Measurements from ENCODE around the gene SH3TC2.

SH3TC2 gene

GRCh38 chr5:149002761-149003689, 59.8 kb downstream of the SH3TC2 start:
- DNase-seq (ENCODE audit: low read depth in 2 of 2, low spot score in 1 of 2), result no peak

- no peak for DNase-seq (ENCODE audit: low read depth in 2 of 2, low spot score in 1 of 2)
Observed at GRCh38 chr5:149002053-149002452, 60.8 kb downstream of the SH3TC2 start.

- DNase-seq (ENCODE audit: low read depth in 2 of 2, low spot score in 1 of 2), result no peak
Observed at GRCh38 chr5:149001162-149001561, 61.7 kb downstream of the SH3TC2 start.

GRCh38 chr5:148999741-149000140, 63.1 kb downstream of the SH3TC2 start:
- DNase-seq (ENCODE audit: low read depth in 2 of 2, low spot score in 1 of 2), result no peak

GRCh38 chr5:148998174-148998797, 64.6 kb downstream of the SH3TC2 start:
- DNase-seq (ENCODE audit: low read depth in 2 of 2, low spot score in 1 of 2), result no peak

GRCh38 chr5:148996270-148996669, 66.6 kb downstream of the SH3TC2 start:
- no peak for DNase-seq (ENCODE audit: low read depth in 2 of 2, low spot score in 1 of 2)

GRCh38 chr5:148995791-148996190, 67.1 kb downstream of the SH3TC2 start:
- DNase-seq (ENCODE audit: low read depth in 2 of 2, low spot score in 1 of 2), result no peak

GRCh38 chr5:148993283-148993936, 69.5 kb downstream of the SH3TC2 start:
- no peak for DNase-seq (ENCODE audit: low read depth in 2 of 2, low spot score in 1 of 2)

- no peak for DNase-seq (ENCODE audit: low read depth in 2 of 2, low spot score in 1 of 2)
Observed at GRCh38 chr5:148992265-148992664, 70.6 kb downstream of the SH3TC2 start.

GRCh38 chr5:148991566-148991965, 71.3 kb downstream of the SH3TC2 start:
- no peak for DNase-seq (ENCODE audit: low read depth in 2 of 2, low spot score in 1 of 2)

GRCh38 chr5:148990817-148991216, 72.0 kb downstream of the SH3TC2 start:
- DNase-seq (ENCODE audit: low read depth in 2 of 2, low spot score in 1 of 2), result no peak

GRCh38 chr5:148989567-148989966, 73.3 kb downstream of the SH3TC2 start:
- no peak for DNase-seq (ENCODE audit: low read depth in 2 of 2, low spot score in 1 of 2)

- no peak for DNase-seq (ENCODE audit: low read depth in 2 of 2, low spot score in 1 of 2)
Observed at GRCh38 chr5:148988328-148988727, 74.5 kb downstream of the SH3TC2 start.

- no peak for DNase-seq (ENCODE audit: low read depth in 2 of 2, low spot score in 1 of 2)
Observed at GRCh38 chr5:148986636-148987035, 76.2 kb downstream of the SH3TC2 start.

- DNase-seq (ENCODE audit: low read depth in 2 of 2, low spot score in 1 of 2), result no peak
Observed at GRCh38 chr5:148984345-148984744, 78.5 kb downstream of the SH3TC2 start.

- DNase-seq (ENCODE audit: low read depth in 2 of 2, low spot score in 1 of 2), result no peak
Observed at GRCh38 chr5:148981353-148981752, 81.5 kb downstream of the SH3TC2 start.

- DNase-seq (ENCODE audit: low read depth in 2 of 2, low spot score in 1 of 2), result no peak
Observed at GRCh38 chr5:148980731-148981130, 82.1 kb downstream of the SH3TC2 start.

- no peak for DNase-seq (ENCODE audit: low read depth in 2 of 2, low spot score in 1 of 2)
Observed at GRCh38 chr5:148979083-148979723, 83.7 kb downstream of the SH3TC2 start.

GRCh38 chr5:148978370-148979082, 84.3 kb downstream of the SH3TC2 start:
- no peak for DNase-seq (ENCODE audit: low read depth in 2 of 2, low spot score in 1 of 2)

GRCh38 chr5:148976569-148977381, 86.1 kb downstream of the SH3TC2 start:
- no peak for DNase-seq (ENCODE audit: low read depth in 2 of 2, low spot score in 1 of 2)
